ENCODE measurements around the gene LYL1.

DNA sequence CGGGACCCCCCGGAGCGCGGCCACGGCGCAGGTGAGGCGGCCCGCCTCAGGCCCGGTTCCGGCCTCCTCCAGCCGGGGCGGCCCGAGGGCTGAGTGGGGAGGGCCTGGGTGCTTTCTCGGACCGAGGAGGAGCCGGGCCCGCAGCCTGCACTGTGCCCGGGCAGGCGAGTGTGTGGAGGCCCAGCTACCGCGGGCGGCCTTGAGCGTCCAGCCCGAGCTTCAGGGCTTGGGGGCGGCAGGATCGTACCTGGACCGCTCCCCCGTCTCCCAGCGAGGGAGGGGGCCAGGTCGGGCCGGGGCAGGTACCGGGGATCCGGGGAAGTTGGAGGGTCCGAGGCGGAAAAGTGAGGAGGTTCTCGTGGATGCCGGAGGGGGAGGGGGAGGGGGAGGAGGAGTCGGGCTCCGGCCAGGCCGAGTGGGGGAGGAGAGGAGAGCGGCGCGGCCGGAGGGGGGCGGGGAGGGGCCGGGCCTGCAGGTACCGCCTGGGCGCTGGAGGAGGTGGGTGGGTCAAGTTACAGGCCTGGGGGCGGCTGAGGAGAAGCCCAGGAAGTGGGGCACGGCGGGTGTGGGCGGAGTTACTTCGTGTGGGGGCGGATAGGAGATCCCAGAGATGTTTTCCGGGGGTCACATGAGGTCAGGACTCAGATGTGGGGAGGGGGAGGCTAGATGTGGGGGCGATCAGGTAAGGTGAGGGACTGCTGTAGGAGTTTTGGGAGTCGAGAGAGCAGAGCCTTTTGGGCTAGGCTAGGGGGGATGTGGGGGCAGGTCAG lies 16.0 kb upstream of the LYL1 start:
- TF ChIP-seq CTCF (IDR thresholded peaks at IDR 0.05; ENCODE audit: low read depth, low read length) (no peak), EZH2phosphoT487 (IDR thresholded peaks at IDR 0.05; ENCODE audit: low read depth) (no peak)
